ENCODE measurements around the gene HS1BP3.

DNA sequence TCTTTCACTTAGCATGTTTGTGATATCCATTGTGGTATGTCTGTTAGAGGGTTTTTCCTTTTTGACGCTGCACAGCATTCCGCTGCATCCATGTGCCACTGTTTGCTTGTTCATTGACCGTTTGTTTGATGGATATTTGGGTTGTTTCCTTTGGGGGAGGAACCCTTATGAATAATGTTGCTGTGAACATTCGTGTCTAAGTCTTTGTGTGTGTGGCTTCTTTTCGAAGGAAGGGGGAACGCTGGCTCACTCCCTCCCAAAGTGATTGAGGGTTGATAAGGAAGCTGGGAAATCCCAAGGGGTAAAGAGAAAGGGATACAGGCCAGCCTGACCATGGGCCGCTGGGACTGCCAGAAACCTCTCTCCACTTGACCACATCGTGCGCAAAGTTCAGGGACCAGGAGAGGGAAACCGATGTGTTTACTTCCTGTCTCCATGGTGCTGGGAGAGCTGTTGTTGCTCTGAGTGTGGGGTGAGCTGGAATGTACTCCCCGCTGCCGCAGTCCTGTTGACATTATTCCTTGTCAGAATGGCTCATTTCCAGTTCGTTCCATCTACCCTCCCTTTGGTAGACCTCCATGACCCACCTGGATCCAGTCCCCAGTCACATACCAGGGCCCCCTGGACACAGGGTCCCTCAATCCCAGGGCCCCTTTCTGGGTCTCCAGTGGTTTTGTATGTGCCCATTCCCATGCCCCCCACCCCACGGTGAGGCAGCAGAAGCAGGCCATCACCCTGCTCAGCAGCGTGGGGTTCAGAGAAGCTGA lies 39.6 kb downstream of the HS1BP3 start:
- TF ChIP-seq, protein P1, sequence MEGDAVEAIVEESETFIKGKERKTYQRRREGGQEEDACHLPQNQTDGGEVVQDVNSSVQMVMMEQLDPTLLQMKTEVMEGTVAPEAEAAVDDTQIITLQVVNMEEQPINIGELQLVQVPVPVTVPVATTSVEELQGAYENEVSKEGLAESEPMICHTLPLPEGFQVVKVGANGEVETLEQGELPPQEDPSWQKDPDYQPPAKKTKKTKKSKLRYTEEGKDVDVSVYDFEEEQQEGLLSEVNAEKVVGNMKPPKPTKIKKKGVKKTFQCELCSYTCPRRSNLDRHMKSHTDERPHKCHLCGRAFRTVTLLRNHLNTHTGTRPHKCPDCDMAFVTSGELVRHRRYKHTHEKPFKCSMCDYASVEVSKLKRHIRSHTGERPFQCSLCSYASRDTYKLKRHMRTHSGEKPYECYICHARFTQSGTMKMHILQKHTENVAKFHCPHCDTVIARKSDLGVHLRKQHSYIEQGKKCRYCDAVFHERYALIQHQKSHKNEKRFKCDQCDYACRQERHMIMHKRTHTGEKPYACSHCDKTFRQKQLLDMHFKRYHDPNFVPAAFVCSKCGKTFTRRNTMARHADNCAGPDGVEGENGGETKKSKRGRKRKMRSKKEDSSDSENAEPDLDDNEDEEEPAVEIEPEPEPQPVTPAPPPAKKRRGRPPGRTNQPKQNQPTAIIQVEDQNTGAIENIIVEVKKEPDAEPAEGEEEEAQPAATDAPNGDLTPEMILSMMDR (conservative IDR thresholded peaks at IDR 0.05) = no peak
- TF ChIP-seq EZH2 (IDR thresholded peaks at IDR 0.05; ENCODE audit: low read depth) = no peak

Measured in PC-9 (cell line).